ENCODE data around the gene TTC28. TPM values are rescaled to one million over a fixed set of nuclear protein-coding genes. Genes with fewer than 3 reads are reported as not detected.

The TTC28 gene
- total and polyA plus RNA-seq, 2 donors, result 2.0 to 5.5 TPM

- H3K4me1 ChIP-seq (ENCODE audit: control insufficient read depth in 2 of 2, insufficient read depth in 2 of 2, low read length in 2 of 2), result no peaks in the 10 kb centered on the region
- H3K36me3 ChIP-seq (ENCODE audit: control insufficient read depth in 2 of 2, insufficient read depth in 2 of 2, low read length in 1 of 2), result no peaks in the 10 kb centered on the region
- H3K27me3 ChIP-seq (ENCODE audit: control insufficient read depth in 2 of 2, insufficient read depth in 1 of 2, low read length in 1 of 2), result peaks cover 53 to 83% of the 10 kb centered on the region in 2 donors
- WGBS, result 98% methylated on average over 3 of the region's 3 CpGs
- DNase-seq (ENCODE audit: low read depth in 6 of 9, low spot score in 9 of 9), result no peak
- H3K9me3 ChIP-seq (ENCODE audit: control insufficient read depth in 2 of 2, insufficient read depth in 1 of 2, low read length in 1 of 2), result no peaks in the 10 kb centered on the region
- no peak overlapping the region for H3K27ac ChIP-seq (ENCODE audit: low read depth in 1 of 2, low read length in 1 of 2)
- H3K4me3 ChIP-seq (ENCODE audit: low read length in 2 of 2), result no peak overlapping the region
These were observed 23.5 kb downstream of the TTC28 start for GRCh38 chr22:28656181-28656580.

GRCh38 chr22:28650463-28650862, 29.2 kb downstream of the TTC28 start:
- Histone ChIP-seq H3K27ac (ENCODE audit: low read depth in 1 of 2, low read length in 1 of 2) (no peak overlapping the region), H3K9me3 (ENCODE audit: control insufficient read depth in 2 of 2, insufficient read depth in 1 of 2, low read length in 1 of 2) (no peaks in the 10 kb centered on the region), H3K4me1 (ENCODE audit: control insufficient read depth in 2 of 2, insufficient read depth in 2 of 2, low read length in 2 of 2) (no peaks in the 10 kb centered on the region), H3K27me3 (ENCODE audit: control insufficient read depth in 2 of 2, insufficient read depth in 1 of 2, low read length in 1 of 2) (peaks cover 38 to 69% of the 10 kb centered on the region in 2 donors), H3K36me3 (ENCODE audit: control insufficient read depth in 2 of 2, insufficient read depth in 2 of 2, low read length in 1 of 2) (no peaks in the 10 kb centered on the region), H3K4me3 (ENCODE audit: low read length in 2 of 2) (no peak overlapping the region)
- no peak for DNase-seq (ENCODE audit: low read depth in 6 of 9, low spot score in 9 of 9)

GRCh38 chr22:28648792-28649191, 30.8 kb downstream of the TTC28 start:
- WGBS, result 96% methylated on average over 4 of the region's 4 CpGs
- Histone ChIP-seq H3K9me3 (ENCODE audit: control insufficient read depth in 2 of 2, insufficient read depth in 1 of 2, low read length in 1 of 2) (no peaks in the 10 kb centered on the region), H3K27me3 (ENCODE audit: control insufficient read depth in 2 of 2, insufficient read depth in 1 of 2, low read length in 1 of 2) (peaks cover 30 to 68% of the 10 kb centered on the region in 2 donors), H3K27ac (ENCODE audit: low read depth in 1 of 2, low read length in 1 of 2) (no peak overlapping the region), H3K4me3 (ENCODE audit: low read length in 2 of 2) (no peak overlapping the region), H3K36me3 (ENCODE audit: control insufficient read depth in 2 of 2, insufficient read depth in 2 of 2, low read length in 1 of 2) (no peaks in the 10 kb centered on the region), H3K4me1 (ENCODE audit: control insufficient read depth in 2 of 2, insufficient read depth in 2 of 2, low read length in 2 of 2) (no peaks in the 10 kb centered on the region)
- no peak for DNase-seq (ENCODE audit: low read depth in 6 of 9, low spot score in 9 of 9)

GRCh38 chr22:28647216-28647615, 32.4 kb downstream of the TTC28 start:
- no peak overlapping the region for H3K4me3 ChIP-seq (ENCODE audit: low read length in 2 of 2)

GRCh38 chr22:28639321-28639720, 40.3 kb downstream of the TTC28 start:
- no peaks in the 10 kb centered on the region for H3K4me1 ChIP-seq (ENCODE audit: control insufficient read depth in 2 of 2, insufficient read depth in 2 of 2, low read length in 2 of 2)
- H3K9me3 ChIP-seq (ENCODE audit: control insufficient read depth in 2 of 2, insufficient read depth in 1 of 2, low read length in 1 of 2), result no peaks in the 10 kb centered on the region
- H3K27me3 ChIP-seq (ENCODE audit: control insufficient read depth in 2 of 2, insufficient read depth in 1 of 2, low read length in 1 of 2), result peaks cover 16 to 37% of the 10 kb centered on the region in 2 donors
- H3K36me3 ChIP-seq (ENCODE audit: control insufficient read depth in 2 of 2, insufficient read depth in 2 of 2, low read length in 1 of 2), result no peaks in the 10 kb centered on the region
- H3K4me3 ChIP-seq (ENCODE audit: low read length in 2 of 2), result no peak overlapping the region
- WGBS, result 96% methylated on average over 2 of the region's 2 CpGs
- no peak overlapping the region for H3K27ac ChIP-seq (ENCODE audit: low read depth in 1 of 2, low read length in 1 of 2)
- DNase-seq (ENCODE audit: low read depth in 6 of 9, low spot score in 9 of 9), result no peak

More at GRCh38 chr22:28647216-28647615, 32.4 kb downstream of the TTC28 start:
- Histone ChIP-seq H3K36me3 (ENCODE audit: control insufficient read depth in 2 of 2, insufficient read depth in 2 of 2, low read length in 1 of 2) (no peaks in the 10 kb centered on the region), H3K4me1 (ENCODE audit: control insufficient read depth in 2 of 2, insufficient read depth in 2 of 2, low read length in 2 of 2) (no peaks in the 10 kb centered on the region), H3K27ac (ENCODE audit: low read depth in 1 of 2, low read length in 1 of 2) (no peak overlapping the region), H3K9me3 (ENCODE audit: control insufficient read depth in 2 of 2, insufficient read depth in 1 of 2, low read length in 1 of 2) (no peaks in the 10 kb centered on the region), H3K27me3 (ENCODE audit: control insufficient read depth in 2 of 2, insufficient read depth in 1 of 2, low read length in 1 of 2) (peaks cover 21 to 63% of the 10 kb centered on the region in 2 donors)
- no peak for DNase-seq (ENCODE audit: low read depth in 6 of 9, low spot score in 9 of 9)
- 98% methylated on average over 3 of the region's 3 CpGs for WGBS

- no peaks in the 10 kb centered on the region for H3K4me1 ChIP-seq (ENCODE audit: control insufficient read depth in 2 of 2, insufficient read depth in 2 of 2, low read length in 2 of 2)
- no peak for DNase-seq (ENCODE audit: low read depth in 6 of 9, low spot score in 9 of 9)
- 98% methylated on average over 8 of the region's 8 CpGs for WGBS
- no peak overlapping the region for H3K27ac ChIP-seq (ENCODE audit: low read depth in 1 of 2, low read length in 1 of 2)
- H3K9me3 ChIP-seq (ENCODE audit: control insufficient read depth in 2 of 2, insufficient read depth in 1 of 2, low read length in 1 of 2), result no peaks in the 10 kb centered on the region
- H3K36me3 ChIP-seq (ENCODE audit: control insufficient read depth in 2 of 2, insufficient read depth in 2 of 2, low read length in 1 of 2), result no peaks in the 10 kb centered on the region
- peaks cover 21 to 36% of the 10 kb centered on the region in 2 donors for H3K27me3 ChIP-seq (ENCODE audit: control insufficient read depth in 2 of 2, insufficient read depth in 1 of 2, low read length in 1 of 2)
- H3K4me3 ChIP-seq (ENCODE audit: low read length in 2 of 2), result no peak overlapping the region
These were observed 42.4 kb downstream of the TTC28 start for GRCh38 chr22:28637225-28637624.

- DNase-seq (ENCODE audit: low read depth in 6 of 9, low spot score in 9 of 9), result no peak
- Histone ChIP-seq H3K4me3 (ENCODE audit: low read length in 2 of 2) (no peak overlapping the region), H3K9me3 (ENCODE audit: control insufficient read depth in 2 of 2, insufficient read depth in 1 of 2, low read length in 1 of 2) (no peaks in the 10 kb centered on the region), H3K4me1 (ENCODE audit: control insufficient read depth in 2 of 2, insufficient read depth in 2 of 2, low read length in 2 of 2) (no peaks in the 10 kb centered on the region), H3K27me3 (ENCODE audit: control insufficient read depth in 2 of 2, insufficient read depth in 1 of 2, low read length in 1 of 2) (peaks cover 34 to 60% of the 10 kb centered on the region in 2 donors), H3K36me3 (ENCODE audit: control insufficient read depth in 2 of 2, insufficient read depth in 2 of 2, low read length in 1 of 2) (no peaks in the 10 kb centered on the region), H3K27ac (ENCODE audit: low read depth in 1 of 2, low read length in 1 of 2) (no peak overlapping the region)
- 95% methylated on average over 1 of the region's 1 CpG for WGBS
These were observed 49.5 kb downstream of the TTC28 start for GRCh38 chr22:28630177-28630574.

GRCh38 chr22:28629420-28630176, 50.0 kb downstream of the TTC28 start:
- DNase-seq (ENCODE audit: low read depth in 6 of 9, low spot score in 9 of 9), result no peak
- H3K9me3 ChIP-seq (ENCODE audit: control insufficient read depth in 2 of 2, insufficient read depth in 1 of 2, low read length in 1 of 2), result no peaks in the 10 kb centered on the region
- no peaks in the 10 kb centered on the region for H3K36me3 ChIP-seq (ENCODE audit: control insufficient read depth in 2 of 2, insufficient read depth in 2 of 2, low read length in 1 of 2)
- H3K4me1 ChIP-seq (ENCODE audit: control insufficient read depth in 2 of 2, insufficient read depth in 2 of 2, low read length in 2 of 2), result no peaks in the 10 kb centered on the region
- no peak overlapping the region for H3K4me3 ChIP-seq (ENCODE audit: low read length in 2 of 2)
- 95% methylated on average over 4 of the region's 4 CpGs for WGBS
- H3K27me3 ChIP-seq (ENCODE audit: control insufficient read depth in 2 of 2, insufficient read depth in 1 of 2, low read length in 1 of 2), result peaks cover 37 to 63% of the 10 kb centered on the region in 2 donors
- H3K27ac ChIP-seq (ENCODE audit: low read depth in 1 of 2, low read length in 1 of 2), result no peak overlapping the region

- H3K4me1 ChIP-seq (ENCODE audit: control insufficient read depth in 2 of 2, insufficient read depth in 2 of 2, low read length in 2 of 2), result no peaks in the 10 kb centered on the region
- DNase-seq (ENCODE audit: low read depth in 6 of 9, low spot score in 9 of 9), result no peak
- H3K9me3 ChIP-seq (ENCODE audit: control insufficient read depth in 2 of 2, insufficient read depth in 1 of 2, low read length in 1 of 2), result no peaks in the 10 kb centered on the region
- no peak overlapping the region for H3K4me3 ChIP-seq (ENCODE audit: low read length in 2 of 2)
- 95% methylated on average over 1 of the region's 1 CpG for WGBS
- H3K27ac ChIP-seq (ENCODE audit: low read depth in 1 of 2, low read length in 1 of 2), result no peak overlapping the region
- H3K27me3 ChIP-seq (ENCODE audit: control insufficient read depth in 2 of 2, insufficient read depth in 1 of 2, low read length in 1 of 2), result peaks cover 32 to 62% of the 10 kb centered on the region in 2 donors
- no peaks in the 10 kb centered on the region for H3K36me3 ChIP-seq (ENCODE audit: control insufficient read depth in 2 of 2, insufficient read depth in 2 of 2, low read length in 1 of 2)
These were observed 50.9 kb downstream of the TTC28 start for GRCh38 chr22:28628766-28629165.

Data from thymus (tissue), 11 donors.